Measurements from ENCODE around the gene FAM81A.

Gene FAM81A

GRCh38 chr15:59545573-59545972 lies 107.6 kb downstream of the FAM81A start:
- DNase-seq = no peak

DNA sequence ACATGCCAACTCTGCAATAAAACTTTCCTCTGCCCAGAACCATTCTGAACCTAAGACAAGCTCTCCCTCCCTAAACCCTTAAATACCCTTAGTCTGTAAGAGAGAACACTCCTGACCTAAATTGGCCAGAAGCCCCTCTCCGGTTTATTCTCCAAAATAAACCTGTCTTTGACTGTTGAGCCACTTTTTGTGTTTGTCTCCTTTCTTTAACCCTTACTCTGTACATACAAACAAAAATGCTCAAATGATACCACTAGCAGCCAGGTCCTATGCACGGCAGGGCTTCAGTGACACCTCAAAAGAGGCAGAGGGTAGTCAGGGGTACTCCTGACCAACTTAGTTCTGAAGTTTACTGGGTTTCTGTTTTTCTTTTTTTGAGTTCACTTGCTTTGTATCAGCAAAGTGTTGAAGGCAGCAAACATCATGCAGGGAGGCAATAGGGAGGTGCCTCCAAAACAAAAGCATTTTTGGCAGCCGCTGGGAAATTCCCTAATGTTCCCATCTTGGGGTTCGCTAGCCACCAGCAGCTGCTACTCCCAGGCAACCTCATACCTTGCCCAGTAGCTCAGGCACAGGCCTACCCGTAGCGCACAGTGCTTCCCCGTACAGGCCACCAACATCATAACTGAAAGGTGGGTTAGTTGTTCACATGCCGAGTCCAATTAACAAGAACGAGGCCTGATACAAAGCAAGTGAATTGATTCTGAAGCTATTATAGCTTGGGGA lies 110.7 kb downstream of the FAM81A start:
- no peak for DNase-seq

DNA sequence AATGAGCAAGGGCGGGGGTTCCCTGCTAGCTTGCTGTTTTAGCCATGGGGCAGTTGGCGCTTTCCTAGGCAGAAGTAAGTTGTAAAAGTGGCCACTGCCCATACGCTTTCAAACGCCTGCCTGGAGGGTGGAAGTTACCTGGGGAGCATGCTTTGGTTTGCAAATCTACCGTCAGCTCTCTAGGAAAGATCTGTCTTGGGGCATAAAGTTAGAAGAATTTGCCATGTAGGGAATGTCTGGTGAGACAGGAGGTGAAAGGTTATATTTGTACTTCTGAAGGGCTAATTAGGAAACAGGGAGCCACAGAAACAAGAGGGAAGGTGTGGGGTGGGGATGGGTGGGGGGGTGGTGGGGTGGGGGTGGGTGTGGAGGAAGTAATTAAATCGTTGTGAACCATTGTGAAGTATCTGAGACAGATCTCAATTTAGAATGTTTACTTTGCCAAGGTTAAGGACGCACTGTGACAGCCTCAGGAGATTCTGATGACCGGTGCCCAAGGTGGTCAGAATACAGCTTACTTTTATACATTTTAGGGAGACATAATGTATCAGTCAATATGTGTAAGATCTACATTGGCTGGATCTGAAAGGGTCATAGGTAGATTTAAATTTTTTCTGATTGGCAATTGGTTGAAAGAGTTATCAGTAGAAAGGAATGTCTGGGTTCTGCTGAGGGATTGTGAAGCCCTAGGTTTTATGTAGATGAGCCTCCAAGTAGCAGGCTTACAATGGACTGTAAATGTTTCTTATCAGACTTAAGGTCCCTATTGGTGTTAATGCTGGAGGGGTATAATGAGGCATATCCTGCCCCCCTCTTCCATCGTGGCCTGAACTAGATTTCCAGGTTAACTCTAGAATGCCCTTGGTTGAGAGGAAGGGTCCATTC lies 111.6 kb downstream of the FAM81A start:
- no peak for DNase-seq

DNA sequence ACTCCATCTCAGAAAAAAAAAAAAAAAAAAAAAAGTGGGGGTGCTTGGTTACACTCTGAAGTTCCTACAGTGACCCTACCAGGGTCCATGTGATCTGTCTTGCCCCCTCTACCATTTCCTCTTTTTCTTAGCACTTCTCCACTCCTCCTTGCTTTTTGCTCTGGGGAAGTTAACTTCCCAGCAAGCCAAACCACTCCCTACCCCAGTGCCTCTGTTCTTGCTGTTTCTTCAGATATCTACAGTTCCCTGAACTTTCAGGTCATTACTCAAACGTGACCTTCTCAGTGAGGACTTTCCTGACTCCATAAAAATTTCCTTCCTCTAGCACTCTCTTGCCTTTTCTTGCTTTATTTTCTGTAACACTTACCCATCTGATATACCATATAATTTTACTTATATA lies 112.5 kb downstream of the FAM81A start:
- DNase-seq = no peak

DNA sequence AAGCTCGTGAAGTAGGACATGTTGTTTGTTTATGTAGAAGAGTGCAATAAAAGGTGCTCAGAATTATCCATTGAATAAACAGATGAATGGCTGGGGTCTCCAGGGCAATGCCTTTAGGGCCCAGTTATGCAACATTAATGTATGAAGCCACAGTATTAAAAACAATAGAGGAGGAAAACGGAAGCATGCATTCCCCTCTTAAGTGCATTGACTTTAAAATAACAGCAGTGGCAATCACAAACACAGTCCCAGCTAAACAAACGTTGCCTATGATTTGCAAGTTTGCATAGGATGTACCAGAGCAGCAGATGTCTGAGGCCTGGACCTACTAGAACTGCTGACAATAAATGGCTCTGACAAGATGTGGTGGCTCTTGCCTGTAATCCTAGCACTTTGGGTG lies 113.0 kb downstream of the FAM81A start:
- no peak for DNase-seq

GRCh38 chr15:59553879-59554735 lies 116.1 kb downstream of the FAM81A start:
- DNase-seq = no peak

DNA sequence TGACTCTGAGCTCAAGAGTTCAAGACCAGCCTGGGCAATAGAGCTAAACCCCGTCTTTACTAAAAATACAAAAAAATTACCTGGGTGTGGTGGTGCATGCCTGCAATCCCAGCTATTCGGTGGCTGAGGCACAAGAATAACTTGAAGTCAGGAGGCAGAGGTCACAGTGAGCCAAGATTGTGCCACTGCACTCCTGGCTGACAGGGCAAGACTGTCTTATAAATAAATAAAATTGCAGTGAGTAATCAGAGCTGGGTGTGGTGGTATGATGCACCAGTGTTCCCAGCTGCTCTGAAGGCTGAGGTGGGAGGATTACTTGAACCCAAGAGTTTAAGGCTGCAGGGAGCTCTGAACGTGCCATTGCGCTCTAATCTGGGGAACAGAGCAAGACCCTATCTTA lies 117.7 kb downstream of the FAM81A start:
- DNase-seq = no peak

DNA sequence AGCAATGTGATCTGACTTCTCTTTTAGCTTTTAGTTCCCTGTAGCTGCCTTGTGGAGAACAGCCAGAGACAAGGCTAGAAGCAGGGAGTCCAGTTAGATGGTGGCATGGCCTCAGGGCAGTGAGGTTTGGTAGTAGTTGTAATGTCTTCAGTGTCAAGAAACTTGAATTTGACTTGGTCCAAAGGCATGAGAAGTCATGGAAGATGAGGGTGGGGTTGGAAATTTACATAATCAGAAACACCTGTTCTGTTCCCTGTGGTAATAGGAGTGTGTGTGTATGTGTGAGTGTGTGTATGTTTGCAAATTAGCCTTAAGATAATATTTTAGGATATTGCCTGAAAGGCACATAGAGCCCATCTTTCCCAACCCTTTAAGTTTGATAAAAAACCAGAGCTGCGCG lies 118.4 kb downstream of the FAM81A start:
- DNase-seq = no peak

GRCh38 chr15:59557581-59557980 lies 119.6 kb downstream of the FAM81A start:
- no peak for DNase-seq

- no peak for DNase-seq
Measured at GRCh38 chr15:59558851-59559250, 120.9 kb downstream of the FAM81A start.

GRCh38 chr15:59561547-59561946 lies 123.6 kb downstream of the FAM81A start:
- DNase-seq = no peak

- no peak for DNase-seq
Measured at GRCh38 chr15:59562448-59563186, 124.6 kb downstream of the FAM81A start.

- no peak for DNase-seq
Measured at GRCh38 chr15:59565299-59565698, 127.3 kb downstream of the FAM81A start.

- no peak for DNase-seq
Measured at GRCh38 chr15:59567324-59567723, 129.3 kb downstream of the FAM81A start.

- no peak for DNase-seq
Measured at GRCh38 chr15:59569477-59569876, 131.5 kb downstream of the FAM81A start.

DNA sequence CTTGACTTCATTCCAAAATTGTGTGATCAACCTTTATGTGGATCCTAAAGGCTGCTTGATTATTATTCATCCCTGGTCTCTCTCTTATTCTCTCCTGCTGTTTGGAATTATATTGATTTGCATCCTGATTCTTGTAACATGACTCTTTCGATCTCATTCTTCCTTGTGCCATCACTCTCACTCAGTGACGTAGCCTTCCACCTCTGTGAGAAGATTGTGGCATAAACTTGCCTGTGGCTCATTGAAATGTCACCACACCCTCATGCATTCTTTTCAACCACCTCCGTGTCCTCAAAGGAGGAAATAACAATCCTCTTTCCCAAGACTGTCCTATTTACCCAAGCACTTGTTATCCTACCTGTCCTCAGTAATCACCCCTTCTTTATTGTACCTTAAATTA lies 132.3 kb downstream of the FAM81A start:
- DNase-seq = no peak

DNA sequence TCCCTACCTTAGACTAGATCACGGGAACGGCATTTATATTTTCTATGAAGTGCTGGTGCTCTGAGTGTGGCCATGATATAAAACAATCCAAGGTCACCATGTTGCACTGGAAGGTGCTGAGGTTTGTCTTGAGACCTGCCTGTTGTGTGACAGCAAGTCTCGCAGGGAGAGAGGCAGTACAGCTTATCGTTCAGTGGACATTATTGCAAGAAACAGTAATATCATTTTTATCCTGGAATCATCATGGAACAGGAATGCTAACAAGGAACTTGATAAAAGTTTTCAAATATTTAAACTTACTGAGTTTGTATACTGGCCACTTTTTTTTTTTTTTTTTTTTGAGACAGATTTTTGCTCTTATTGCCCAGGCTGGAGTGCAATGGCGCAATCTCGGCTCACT lies 133.6 kb downstream of the FAM81A start:
- DNase-seq = no peak
